Fibroblast of pulmonary artery (primary cell): ENCODE results near the gene C19orf81.

Experiments
- DNase-seq: peaks from one replicate; pipeline ENCODE4 v3.0.0-alpha.2; 2010; ENCODE audit warnings: low read depth
- H3K4me3 ChIP-seq: replicated peaks from 2 replicates; pipeline ENCODE4 v1.5.1; 2011; ENCODE audit warnings: low read depth, mild to moderate bottlenecking, control low read depth, low read length, moderate library complexity
- CTCF ChIP-seq: IDR thresholded peaks from 2 replicates; pipeline ENCODE4 v1.5.1; 2011; ENCODE audit warnings: mild to moderate bottlenecking, control low read depth, low read length, inconsistent platforms; ENCODE audit errors: missing control alignments

Gene C19orf81

DNA sequence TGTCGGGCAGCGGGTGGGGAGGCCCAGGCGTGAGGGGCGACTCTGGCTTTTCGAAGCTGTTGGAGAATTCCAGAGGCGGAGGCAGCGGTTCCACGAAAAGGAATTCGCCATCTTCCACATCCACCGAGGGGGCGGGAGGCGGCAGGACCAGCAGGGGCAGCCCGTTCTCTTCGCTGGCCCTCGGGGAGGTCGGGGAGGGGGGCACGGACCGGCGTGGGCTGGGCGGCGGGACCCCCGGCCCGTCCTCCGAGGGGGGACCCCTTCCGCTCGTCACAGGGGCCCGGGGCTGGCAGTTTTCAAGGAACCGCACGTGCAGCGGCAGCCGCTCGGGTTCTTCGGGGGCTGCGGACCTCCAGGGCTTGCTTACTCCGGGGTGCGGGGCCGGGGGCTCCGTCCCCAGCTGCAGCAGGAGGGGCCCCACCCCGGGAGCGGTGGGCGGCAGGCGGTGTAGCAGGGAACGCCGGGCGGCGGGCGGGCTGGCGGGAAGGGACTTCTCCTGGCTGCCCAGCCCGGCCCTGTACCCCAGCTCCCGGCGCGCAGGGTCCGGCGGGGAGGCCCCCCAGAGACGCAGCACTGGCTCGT, 18.0 kb downstream of the C19orf81 start:
- DNase-seq: no peak
- H3K4me3 ChIP-seq: no peak overlapping the region
- TF ChIP-seq CTCF: no peak

DNA sequence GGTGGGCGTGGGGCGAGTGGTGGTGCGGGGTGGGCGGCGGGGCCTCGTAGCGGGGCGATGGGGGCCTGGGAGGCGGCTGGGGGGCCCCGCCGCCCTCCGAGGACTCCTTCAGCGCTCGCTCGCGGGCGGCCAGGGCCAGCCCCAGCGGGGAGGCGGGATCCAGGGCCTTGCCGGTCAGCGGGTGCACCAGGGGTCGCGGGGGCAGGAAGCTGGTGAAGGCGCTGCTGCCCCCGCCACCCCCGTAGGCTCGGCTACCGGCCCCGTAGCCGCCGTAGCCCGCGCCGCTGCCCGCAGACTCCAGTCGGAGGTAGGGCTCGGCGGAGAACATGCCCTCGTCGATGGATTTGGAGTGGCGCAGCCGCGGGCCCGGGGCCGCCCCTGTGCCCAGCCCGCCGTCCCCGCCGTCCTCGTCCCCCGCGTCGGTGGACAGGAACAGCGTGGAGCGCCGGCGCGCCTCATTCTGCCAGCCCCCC, 18.6 kb downstream of the C19orf81 start:
- H3K4me3 ChIP-seq: no peak overlapping the region
- TF ChIP-seq CTCF: no peak
- no peak for DNase-seq

DNA sequence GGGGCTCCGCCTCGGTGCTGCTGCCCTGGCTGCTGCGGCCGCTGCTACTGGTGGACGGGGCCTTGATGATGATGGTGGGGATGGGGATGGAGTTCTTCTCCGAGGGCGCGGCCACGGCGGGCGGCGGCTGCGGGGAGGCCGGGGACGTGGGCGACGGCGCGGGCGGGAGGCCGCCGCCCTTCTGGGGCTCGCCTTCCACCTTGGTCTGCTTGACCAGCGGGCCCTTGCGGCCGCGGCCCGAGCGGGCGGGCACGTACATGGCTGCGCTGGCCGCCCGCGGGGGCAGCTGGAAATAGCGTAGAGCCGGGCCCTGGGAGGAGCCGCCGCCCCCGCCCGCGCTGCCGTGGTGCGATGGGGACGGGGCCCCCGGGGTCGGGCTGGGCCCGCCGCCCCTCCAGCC, 19.2 kb downstream of the C19orf81 start:
- H3K4me3 ChIP-seq: no peak overlapping the region
- no peak for TF ChIP-seq CTCF
- no peak for DNase-seq

DNA sequence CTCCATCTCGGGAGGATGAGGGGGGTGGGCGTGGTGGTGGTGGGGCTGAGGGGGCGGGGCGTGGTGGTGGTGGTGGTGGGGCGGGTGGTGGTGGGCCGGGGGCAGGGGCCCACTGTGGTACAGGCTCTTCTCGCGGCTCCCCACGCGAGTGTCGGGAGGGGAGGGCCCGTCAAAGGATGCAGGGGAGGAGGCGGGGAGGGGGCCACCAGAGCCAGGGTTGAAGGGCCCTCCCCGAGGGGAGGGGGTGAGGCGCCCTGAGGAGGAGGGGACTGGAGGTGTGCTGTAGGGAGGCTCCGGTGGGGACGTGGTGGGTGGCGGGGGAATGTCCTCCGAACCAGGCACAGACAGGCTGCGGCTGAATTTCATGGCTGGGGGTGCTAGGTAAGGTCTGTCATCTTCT, 19.6 kb downstream of the C19orf81 start:
- no peak overlapping the region for H3K4me3 ChIP-seq
- no peak for TF ChIP-seq CTCF
- no peak for DNase-seq

DNA sequence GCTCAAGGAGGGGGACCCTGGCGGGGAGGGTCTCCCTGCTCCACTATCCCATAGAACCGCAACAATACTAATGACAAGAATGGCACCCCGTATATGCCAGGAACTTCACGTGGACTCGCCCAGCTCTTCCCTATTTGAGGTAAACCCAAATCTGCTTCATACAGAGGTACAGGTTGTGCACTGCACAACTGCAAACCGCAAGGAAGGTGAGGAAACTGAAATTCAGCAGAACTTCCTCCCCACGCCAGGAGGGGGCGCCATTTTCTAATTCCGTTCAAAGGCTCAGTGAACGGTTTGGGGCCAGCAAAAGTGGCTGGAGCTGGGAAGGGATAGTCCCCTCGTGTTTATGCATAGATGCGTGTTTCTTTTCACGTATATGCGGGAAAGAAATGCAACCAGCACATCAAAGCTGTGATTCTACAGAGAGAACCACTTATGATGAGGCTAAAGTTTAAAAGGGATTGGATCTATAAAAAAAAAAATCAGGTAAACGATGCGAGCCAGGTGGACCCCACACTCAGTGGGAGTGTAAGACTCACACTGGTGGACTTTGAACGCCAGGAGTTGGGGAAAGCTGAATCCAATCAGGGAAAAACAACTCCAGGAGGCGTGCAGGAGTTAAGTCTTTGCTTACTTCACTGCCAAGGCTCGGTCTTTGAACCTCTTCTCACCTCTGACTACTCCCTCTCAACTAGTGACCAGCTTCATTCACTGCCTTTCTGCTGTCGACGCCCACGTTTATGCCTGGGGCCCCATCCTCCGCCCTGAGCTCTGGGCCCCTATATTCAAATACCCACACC, 20.3 kb downstream of the C19orf81 start:
- H3K4me3 ChIP-seq: no peak overlapping the region
- peak; percentile 54 for DNase-seq
- peak; percentile 88 for TF ChIP-seq CTCF

DNA sequence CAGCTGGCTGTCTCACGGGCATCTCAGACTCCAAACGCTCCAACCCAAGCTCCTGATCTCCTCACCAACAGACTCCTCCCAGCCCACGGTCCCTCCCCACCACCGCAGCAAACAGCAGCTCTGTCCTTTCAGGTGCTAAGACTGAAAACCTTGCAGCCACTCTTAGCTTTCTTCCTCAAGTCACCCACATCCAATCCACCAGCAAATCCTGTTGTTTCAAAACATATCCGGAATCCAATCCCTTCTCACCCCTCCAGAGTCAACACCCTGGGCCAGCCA, 20.8 kb downstream of the C19orf81 start:
- TF ChIP-seq CTCF: no peak
- DNase-seq: no peak
- no peak overlapping the region for H3K4me3 ChIP-seq

DNA sequence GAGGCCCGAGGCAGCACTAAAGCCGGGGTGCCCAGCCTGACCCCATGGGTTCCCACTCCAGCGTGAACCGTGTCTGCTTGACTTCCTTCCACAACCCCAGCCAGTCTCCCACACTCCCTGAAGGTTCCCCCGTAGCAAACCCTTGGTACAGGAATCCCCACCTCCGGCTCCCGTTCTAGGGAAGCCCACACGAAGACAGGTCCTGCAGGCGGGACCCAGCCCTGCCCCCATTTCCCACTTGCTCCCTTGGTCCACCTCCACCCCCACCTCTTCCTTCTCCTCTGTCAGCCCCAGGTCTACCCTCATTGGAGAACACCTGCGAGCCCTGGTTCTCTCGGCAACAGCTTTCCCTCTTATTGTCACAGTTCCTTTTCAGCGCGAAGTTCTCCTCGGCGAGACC, 23.9 kb downstream of the C19orf81 start:
- TF ChIP-seq CTCF: no peak
- no peak for DNase-seq
- H3K4me3 ChIP-seq: no peak overlapping the region
